ENCODE data around the gene REL.
"Not testable (repeated sequence)": the region's sequence is repeated elsewhere in the genome, so short reads cannot be mapped to it uniquely, and the experiment has no call there.

The REL gene

DNA sequence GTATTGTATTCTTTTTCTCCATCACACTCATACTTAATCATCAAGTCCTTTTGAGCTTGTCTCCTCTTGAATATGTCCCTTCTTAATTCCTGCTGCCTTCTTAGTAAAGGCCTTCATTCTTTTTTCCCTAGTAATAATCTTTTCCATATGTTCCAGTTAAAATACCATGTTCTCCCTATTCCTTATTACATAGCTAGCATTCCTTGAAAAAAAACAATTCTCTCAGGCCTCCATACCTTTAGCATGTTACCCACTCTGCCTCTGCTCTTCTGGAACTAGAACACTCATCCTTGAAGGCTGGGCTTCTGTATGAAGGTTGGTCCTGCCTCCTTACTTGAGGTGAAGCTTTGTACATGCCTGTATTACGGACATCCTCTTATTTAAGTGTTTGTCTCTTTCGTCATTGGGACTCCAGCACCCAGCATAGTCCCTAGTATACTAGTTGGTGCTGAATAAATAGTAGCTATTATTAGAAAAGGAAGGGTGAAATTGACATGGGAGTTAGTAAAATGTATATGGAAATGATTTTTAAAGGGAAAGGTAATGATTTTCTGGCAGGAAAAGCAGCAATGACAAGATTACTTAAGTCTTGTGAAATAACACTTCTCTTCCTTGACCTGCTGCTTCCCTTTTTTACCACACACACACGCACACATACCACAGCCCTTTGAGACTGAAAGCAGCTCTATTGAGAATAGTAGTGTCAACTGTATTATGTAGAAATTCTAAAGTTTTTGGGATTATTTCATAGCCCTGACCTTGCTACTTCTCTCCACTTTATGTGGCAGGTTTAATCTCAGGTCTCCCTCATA, 45.6 kb downstream of the REL start:
- peak; percentile 19 for DNase-seq

GRCh38 chr2:60932061-60932460, 50.7 kb downstream of the REL start:
- not testable (repeated sequence) for DNase-seq

- no peak for DNase-seq
Measured at GRCh38 chr2:60932954-60933353, 51.6 kb downstream of the REL start.

GRCh38 chr2:60934165-60934722, 52.9 kb downstream of the REL start:
- DNase-seq: no peak

DNA sequence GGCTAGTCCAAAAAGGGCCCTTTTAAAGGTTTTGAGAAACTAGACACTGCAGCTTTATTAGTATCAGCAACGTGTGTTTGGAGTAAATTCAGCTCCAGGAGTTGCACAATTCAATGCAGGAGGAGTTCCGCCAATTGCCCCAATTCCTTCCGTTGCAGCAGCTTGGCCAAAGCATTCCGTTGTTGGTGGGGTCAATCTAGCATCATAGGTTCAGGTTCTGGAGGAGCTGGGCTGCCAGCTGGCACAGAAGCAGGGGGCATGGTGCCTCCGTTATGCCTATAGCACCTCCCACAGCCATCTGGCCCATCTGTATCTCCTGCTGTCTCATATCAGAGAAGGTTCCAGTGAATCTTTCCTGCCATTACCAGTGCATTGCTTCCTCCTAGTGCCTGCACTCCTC, 55.4 kb downstream of the REL start:
- no peak for DNase-seq

DNA sequence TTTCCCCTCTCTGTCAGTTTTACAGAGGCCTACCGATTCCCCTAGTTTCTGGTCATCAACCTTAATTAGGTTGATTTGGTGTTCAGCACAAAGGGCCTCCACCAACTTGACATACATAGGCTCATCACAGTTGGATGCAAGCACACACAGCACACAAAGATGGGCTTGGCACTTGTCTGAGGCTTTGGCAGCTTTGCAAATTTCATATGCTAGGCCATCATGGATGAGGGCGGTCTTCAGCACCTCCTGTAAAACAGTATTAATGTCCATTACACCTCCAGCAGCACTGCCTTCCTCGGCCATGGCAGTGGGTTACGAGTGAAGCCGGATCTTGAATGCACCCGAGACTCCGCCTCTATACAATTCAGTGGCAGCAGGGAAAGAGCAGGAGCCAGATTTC, 56.9 kb downstream of the REL start:
- DNase-seq: no peak

DNA sequence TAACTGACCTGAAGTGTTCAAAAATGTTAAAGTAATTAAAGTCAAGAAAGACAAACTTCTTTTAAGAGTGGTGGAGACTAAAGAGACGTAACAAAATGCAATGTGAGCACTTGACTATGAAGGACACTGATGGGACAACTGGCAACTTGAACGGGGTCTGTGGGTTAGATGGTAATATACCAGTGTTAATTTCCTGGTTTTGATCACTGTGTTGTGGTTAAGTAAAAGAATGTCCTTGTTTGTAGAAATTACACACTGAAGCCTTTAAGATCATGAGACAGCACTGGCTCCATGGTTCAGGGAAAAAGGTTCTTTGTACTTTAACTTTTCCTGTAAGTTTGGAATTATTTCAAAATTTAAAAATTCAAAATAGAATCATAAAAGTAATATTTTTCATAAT, 58.2 kb downstream of the REL start:
- DNase-seq: no peak

- no peak for DNase-seq
Measured at GRCh38 chr2:60945341-60945740, 64.0 kb downstream of the REL start.

DNA sequence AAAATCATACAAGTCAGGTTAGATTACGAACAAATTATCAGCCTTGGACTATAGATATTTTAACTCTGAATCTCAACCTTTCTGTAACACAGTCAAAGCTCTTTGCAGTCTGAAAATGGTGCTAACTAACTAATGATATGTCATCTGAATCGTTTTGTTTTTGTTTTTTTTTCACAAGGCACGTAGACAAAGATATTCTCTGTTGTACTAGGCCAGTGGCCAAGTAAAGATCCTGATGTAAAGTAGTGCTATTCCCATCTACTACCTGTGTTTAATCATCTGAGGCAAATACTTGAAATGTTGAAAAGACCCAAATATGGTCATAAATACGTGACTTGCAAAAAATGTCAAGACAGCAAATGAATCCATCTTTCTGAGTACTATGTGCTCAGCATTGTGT, 65.7 kb downstream of the REL start:
- DNase-seq: no peak

- DNase-seq: no peak
Measured at GRCh38 chr2:60948161-60948560, 66.8 kb downstream of the REL start.

- no peak for DNase-seq
Measured at GRCh38 chr2:60948926-60949579, 67.7 kb downstream of the REL start.

GRCh38 chr2:60954139-60954538, 72.8 kb downstream of the REL start:
- DNase-seq: no peak

DNA sequence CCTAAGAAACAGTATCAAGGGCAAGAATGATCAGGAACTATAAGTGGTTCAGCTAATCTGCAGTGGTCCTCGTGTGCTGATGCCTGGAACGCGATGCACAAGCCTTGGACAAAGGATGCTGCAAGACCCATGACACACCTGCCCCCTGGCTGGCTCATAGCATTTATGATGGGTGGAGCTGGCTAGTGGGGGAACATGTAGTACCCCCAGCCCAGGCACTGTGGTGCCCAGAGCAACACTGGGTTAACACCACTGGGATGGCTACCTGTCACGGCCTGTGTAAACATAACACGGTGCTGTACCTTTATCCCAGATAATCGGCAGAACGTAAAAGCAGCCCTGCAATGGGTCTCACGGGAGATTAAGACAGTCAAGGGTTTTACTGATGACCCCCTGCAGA, 75.8 kb downstream of the REL start:
- no peak for DNase-seq

DNA sequence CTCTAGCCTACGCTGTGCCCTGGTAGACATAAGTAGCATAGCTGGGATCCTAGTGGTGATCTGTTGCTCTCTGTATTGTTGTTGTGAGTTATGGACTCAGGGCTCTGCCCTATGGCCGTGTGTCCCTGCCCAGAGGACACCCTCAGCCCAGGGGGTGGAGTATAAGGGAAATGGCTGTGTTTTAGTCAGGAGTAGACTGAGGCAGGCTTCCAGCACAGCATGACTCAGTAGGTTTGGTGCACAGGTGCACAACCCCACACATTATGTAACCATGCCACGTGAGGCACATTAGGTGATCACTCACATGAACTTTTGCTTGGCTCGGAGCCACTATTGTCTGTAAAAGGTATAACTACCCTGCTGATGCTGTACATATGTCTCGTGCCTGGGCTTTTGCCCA, 76.3 kb downstream of the REL start:
- no peak for DNase-seq

DNA sequence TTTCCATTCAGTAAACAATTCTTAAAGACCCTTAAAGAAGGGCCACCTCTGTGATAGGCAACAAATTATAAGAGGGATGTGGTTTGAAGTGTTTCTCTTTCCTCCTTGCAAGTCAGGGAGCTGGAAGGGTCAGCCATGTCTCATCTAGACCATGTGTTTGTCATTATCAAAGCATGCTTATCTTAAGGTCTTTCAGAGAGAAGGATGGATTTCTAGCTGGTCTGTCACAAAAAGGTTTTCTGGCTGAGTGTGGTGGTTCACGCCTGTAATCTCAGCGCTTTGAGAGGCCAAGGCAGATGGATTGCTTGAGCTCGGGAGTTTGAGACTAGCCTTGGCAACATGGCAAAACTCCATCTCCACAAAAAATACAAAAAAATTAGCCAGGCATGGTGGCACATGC, 77.0 kb downstream of the REL start:
- DNase-seq: no peak

GRCh38 chr2:60958800-60959199, 77.4 kb downstream of the REL start:
- no peak for DNase-seq

DNA sequence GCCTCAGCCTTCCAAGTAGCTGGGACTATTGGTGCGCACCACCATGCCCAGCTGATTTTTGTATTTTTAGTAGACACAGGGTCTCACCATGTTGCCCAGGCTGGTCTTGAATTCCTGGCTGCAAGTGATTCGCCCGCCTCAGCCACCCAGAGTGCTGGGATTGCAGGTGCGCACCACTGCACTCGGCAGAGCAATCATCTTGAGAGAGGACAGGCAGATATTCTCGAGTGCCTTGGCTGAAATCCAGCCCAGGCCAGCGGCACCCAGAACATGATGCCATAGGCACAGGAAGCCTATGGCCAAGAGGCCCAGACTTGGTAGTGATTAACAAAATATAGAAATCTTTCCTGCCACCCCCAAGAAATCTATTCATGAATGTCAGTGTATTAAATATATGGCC, 78.1 kb downstream of the REL start:
- DNase-seq: no peak

- no peak for DNase-seq
Measured at GRCh38 chr2:60960706-60961105, 79.3 kb downstream of the REL start.

DNA sequence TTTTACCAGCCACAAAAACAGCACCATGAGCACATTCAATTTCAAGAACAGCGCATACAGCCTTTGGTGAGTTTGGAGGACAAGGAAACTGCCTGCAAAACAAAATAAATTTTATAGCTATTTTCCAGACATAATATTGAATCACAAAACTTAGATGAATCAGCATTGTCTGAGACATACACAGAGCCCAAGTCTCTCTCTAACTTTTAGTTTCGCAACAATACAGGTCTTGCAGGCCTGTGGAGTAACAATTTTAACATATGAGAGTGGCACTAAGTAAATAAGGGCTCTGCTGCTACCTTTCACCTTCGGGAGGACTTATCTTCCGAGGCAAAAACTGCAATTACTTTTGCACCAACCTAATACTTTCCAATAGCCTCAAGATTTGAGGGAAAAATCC, 80.1 kb downstream of the REL start:
- no peak for DNase-seq

DNA sequence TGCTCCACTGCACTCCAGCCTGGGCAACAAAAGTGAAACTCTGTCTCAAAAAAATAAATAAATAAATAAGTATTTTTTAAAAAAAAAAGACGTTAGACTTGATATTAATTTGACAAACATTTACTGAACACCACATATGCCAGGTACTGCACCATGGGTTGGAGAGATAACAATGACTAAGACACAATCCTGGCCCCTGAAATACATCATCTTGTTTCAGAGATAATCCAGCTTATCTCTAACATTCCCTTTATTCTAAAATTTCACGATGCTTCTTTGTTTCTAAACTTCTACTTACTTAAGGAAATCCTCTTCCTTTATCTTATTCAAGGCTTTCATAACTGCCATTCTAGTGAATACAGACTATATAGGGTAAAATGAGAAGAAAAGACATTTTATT, 81.2 kb downstream of the REL start:
- no peak for DNase-seq

- no peak for DNase-seq
Measured at GRCh38 chr2:60963190-60963589, 81.8 kb downstream of the REL start.

DNA sequence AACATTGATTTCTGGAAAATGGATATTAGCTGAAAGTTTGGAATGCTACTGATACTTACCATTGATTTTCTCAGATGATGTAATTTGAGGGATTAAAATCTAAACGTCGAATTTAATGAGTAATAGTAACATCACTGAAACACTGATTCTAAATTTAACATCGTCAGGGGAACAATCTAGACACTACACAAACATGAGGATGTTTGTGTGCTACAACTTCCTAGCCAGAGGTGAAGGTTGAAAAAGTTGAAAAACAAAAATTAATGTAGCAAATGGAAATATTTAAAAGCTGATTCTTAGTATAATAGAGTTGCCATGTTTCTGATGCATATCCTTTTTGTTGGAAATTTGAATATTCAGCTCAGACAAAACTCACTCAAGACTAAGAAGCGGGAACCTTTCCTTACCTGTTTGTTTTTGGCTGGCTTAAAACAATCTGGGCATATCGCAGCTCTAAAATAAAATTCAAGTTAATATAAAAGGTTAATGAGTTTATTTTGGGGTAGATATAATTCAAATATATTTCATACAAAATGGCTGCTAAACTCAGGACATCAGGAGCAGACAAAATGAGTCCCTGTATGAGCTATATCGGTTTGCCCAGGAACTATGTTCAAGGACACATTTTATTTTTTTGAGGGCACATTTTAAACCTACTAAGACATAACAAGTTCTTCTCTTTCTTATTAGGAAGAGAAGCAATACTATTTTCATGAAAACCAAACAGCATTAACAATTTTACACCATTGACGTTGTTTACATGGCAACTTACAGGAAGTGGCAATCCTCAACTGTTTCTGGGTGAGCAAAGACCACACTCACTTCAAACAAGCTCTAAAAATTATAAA, 83.5 kb downstream of the REL start:
- no peak for DNase-seq

GRCh38 chr2:60965499-60965785, 84.1 kb downstream of the REL start:
- no peak for DNase-seq
